A549 (cell line): ENCODE results near the gene GRIA1. TPM values are rescaled to one million over a fixed set of nuclear protein-coding genes. Genes with fewer than 3 reads are reported as not detected.

ENCODE experiments used
- ATAC-seq, 2 experiments: fragments of 200-7000 bp in 1 of 2; fragments of >200 bp in 1 of 2; cut with Nextera tagmentation in 1 of 2; cut with Tn5 transposase in 1 of 2; 3 replicates each; pipeline versions ENCODE4 v1.8.0 to v1.9.1; 2018 to 2020; ENCODE audit warnings: mild to moderate bottlenecking in 1 of 2, moderate library complexity in 1 of 2
- CTCF ChIA-PET: fragments of 300-600 bp; sonication (Branson Sonifier 250); formaldehyde crosslinking; extraction: SDS; loops from one replicate; lab custom pipeline; 2021; ENCODE audit warnings: antibody characterized with exemption, inconsistent platforms; lab: Yijun Ruan, JAX
- POLR2A ChIA-PET: fragments of 350-600 bp; formaldehyde crosslinking; extraction: SDS; loops from one replicate; lab custom pipeline; 2021; ENCODE audit warnings: antibody characterized with exemption, inconsistent platforms; lab: Yijun Ruan, JAX
- DNase-seq, 2 experiments: peaks; one replicate each; pipeline versions ENCODE4 v3.0.0 to v3.0.0-alpha.2; 2011 to 2016; ENCODE audit warnings: low read depth in 1 of 2, low spot score in 1 of 2
- FAIRE-seq: peaks from 2 replicates; lab custom pipeline; 2011; peaks lifted over from hg19 to GRCh38; lab: Jason Lieb, UNC
- H3K27ac ChIP-seq, 2 experiments: fragments of >200 bp; sonication (Bioruptor Twin); formaldehyde crosslinking; 3 replicates each; pipeline ENCODE4 v1.5.1; 2016 to 2017
- H3K4me1 ChIP-seq: fragments of >200 bp; sonication (Bioruptor Twin); formaldehyde crosslinking; 3 replicates; pipeline ENCODE4 v1.6.1; 2016
- H3K4me2 ChIP-seq: fragments of >200 bp; sonication (Bioruptor Twin); formaldehyde crosslinking; 3 replicates; pipeline ENCODE4 v1.6.1; 2016
- H3K4me3 ChIP-seq: fragments of >200 bp; sonication (Bioruptor Twin); formaldehyde crosslinking; 3 replicates; pipeline ENCODE4 v1.5.1; 2016
- H3K9me3 ChIP-seq: fragments of >200 bp; sonication (Bioruptor Twin); formaldehyde crosslinking; 3 replicates; pipeline ENCODE4 v1.6.1; 2016
- CBX8 ChIP-seq: fragments of 200-600 bp; sonication (generic); IDR thresholded peaks from 2 replicates; pipeline ENCODE4 v1.6.1; 2016
- CHD4 ChIP-seq: fragments of 200-600 bp; sonication (generic); IDR thresholded peaks from 2 replicates; pipeline ENCODE4 v1.6.1; 2016; ENCODE audit warnings: antibody characterized with exemption, mild to moderate bottlenecking, borderline replicate concordance
- EHF ChIP-seq: fragments of 250-450 bp; sonication (Bioruptor Pico); IDR thresholded peaks from 2 replicates; pipeline ENCODE4 v1.5.0; 2020; ENCODE audit warnings: mild to moderate bottlenecking
- FOSB ChIP-seq: fragments of 250-450 bp; sonication (Bioruptor Pico); IDR thresholded peaks from 2 replicates; pipeline ENCODE4 v1.5.0; 2020; ENCODE audit warnings: mild to moderate bottlenecking, moderate library complexity
- GATA3 ChIP-seq: IDR thresholded peaks from 2 replicates; pipeline ENCODE4 v1.6.1; 2012; ENCODE audit warnings: borderline replicate concordance
- HDAC2 ChIP-seq: fragments of 200-600 bp; sonication (generic); IDR thresholded peaks from 2 replicates; pipeline ENCODE4 v1.6.1; 2016
- HEYL ChIP-seq: fragments of 250-450 bp; sonication (Bioruptor Pico); IDR thresholded peaks from 2 replicates; pipeline ENCODE4 v1.8.0; 2021; ENCODE audit warnings: mild to moderate bottlenecking, moderate library complexity
- HOXA7 ChIP-seq: fragments of 250-450 bp; sonication (Bioruptor Pico); IDR thresholded peaks from 2 replicates; pipeline ENCODE4 v1.5.0; 2020; ENCODE audit warnings: mild to moderate bottlenecking, moderate library complexity
- HOXB5 ChIP-seq: fragments of 250-450 bp; sonication (Bioruptor Pico); IDR thresholded peaks from 2 replicates; pipeline ENCODE4 v1.5.0; 2020; ENCODE audit warnings: mild to moderate bottlenecking, moderate library complexity
- KDM5A ChIP-seq: fragments of 200-600 bp; sonication (generic); IDR thresholded peaks from 2 replicates; pipeline ENCODE4 v1.6.1; 2016; ENCODE audit warnings: antibody characterized with exemption, mild to moderate bottlenecking
- MYC ChIP-seq: IDR thresholded peaks from 2 replicates; pipeline ENCODE4 v1.6.1; 2012; ENCODE audit warnings: mild to moderate bottlenecking, inconsistent platforms, low read length, improper control_type of control experiment, borderline replicate concordance
- NFE2L2 ChIP-seq: fragments of 150-350 bp; conservative IDR thresholded peaks from 2 replicates; pipeline ENCODE4 v1.6.1; 2014; ENCODE audit warnings: low read length
- NR3C1 ChIP-seq: fragments of >200 bp; sonication (Bioruptor Twin); formaldehyde crosslinking; IDR thresholded peaks from 3 replicates; pipeline ENCODE4 v1.6.1; 2017
- POLR2AphosphoS2 ChIP-seq: conservative IDR thresholded peaks from 2 replicates; pipeline ENCODE4 v1.6.1; 2012; ENCODE audit warnings: low read length, improper control_type of control experiment, inconsistent platforms
- RARB ChIP-seq: fragments of 250-450 bp; sonication (Bioruptor Pico); IDR thresholded peaks from 2 replicates; pipeline ENCODE4 v1.8.0; 2021; ENCODE audit warnings: mild to moderate bottlenecking, moderate library complexity
- RNF2 ChIP-seq: fragments of 200-600 bp; sonication (generic); IDR thresholded peaks from 2 replicates; pipeline ENCODE4 v1.6.1; 2016; ENCODE audit warnings: low read depth, mild to moderate bottlenecking, antibody characterized with exemption, moderate library complexity, borderline replicate concordance
- SMC3 ChIP-seq: fragments of >200 bp; sonication (Bioruptor Twin); formaldehyde crosslinking; IDR thresholded peaks from 3 replicates; pipeline ENCODE4 v1.6.1; 2018; ENCODE audit warnings: inconsistent platforms
- SREBF2 ChIP-seq: fragments of 450-650 bp; IDR thresholded peaks from 2 replicates; pipeline ENCODE4 v1.6.1; 2014; ENCODE audit warnings: mild to moderate bottlenecking, moderate library complexity
- TFCP2L1 ChIP-seq: fragments of 250-450 bp; sonication (Bioruptor Pico); IDR thresholded peaks from 2 replicates; pipeline ENCODE4 v1.5.0; 2021; ENCODE audit warnings: mild to moderate bottlenecking
- TP53 ChIP-seq: fragments of 250-450 bp; sonication (Bioruptor Pico); IDR thresholded peaks from 2 replicates; pipeline ENCODE4 v1.5.0; 2021; ENCODE audit warnings: mild to moderate bottlenecking, moderate library complexity
- ZC3H11A ChIP-seq: fragments of 450-650 bp; IDR thresholded peaks from 2 replicates; pipeline ENCODE4 v1.6.1; 2014; ENCODE audit warnings: antibody characterized with exemption, mild to moderate bottlenecking
- ZSCAN20 ChIP-seq: fragments of 250-450 bp; sonication (Bioruptor Pico); IDR thresholded peaks from 2 replicates; pipeline ENCODE4 v1.8.0; 2022; ENCODE audit warnings: mild to moderate bottlenecking, moderate library complexity
- WGBS: methylation state at CpG from one replicate; pipeline ENCODE4 v1.1.6; 2017; ENCODE audit errors: missing lambda C conversion rate; 5-methylcytosine and 5-hydroxymethylcytosine counted together
- polyA plus RNA-seq, 4 experiments: library from polyadenylated mRNA; depleted of rRNA in 3 of 4; stranded (reverse); fragments of >200 nt; fragmentation: RNase III in 1 of 4; extraction: RNeasy Plus Mini Kit Qiagen cat#74134 plus additional on column Dnase treatment in 1 of 4; gene quantifications; 2 replicates in 3 of 4; 3 replicates in 1 of 4; pipeline ENCODE4 v1.2.3, GENCODE V29; 2011 to 2017
- TF ChIP-seq, protein P1 (sequence below): fragments of 150-350 bp; IDR thresholded peaks from 2 replicates; pipeline ENCODE4 v1.6.1; 2014; ENCODE audit warnings: low read depth, mild to moderate bottlenecking, low read length
- TF ChIP-seq, protein P2 (sequence below): IDR thresholded peaks from 2 replicates; pipeline ENCODE4 v1.6.1; 2012
- TF ChIP-seq, protein P3 (sequence below): fragments of 250-450 bp; sonication (Bioruptor Pico); IDR thresholded peaks from 2 replicates; pipeline ENCODE4 v1.5.0; 2021; ENCODE audit warnings: mild to moderate bottlenecking, moderate library complexity, borderline replicate concordance
- TF ChIP-seq, protein P4 (sequence below): fragments of 450-650 bp; IDR thresholded peaks from 2 replicates; pipeline ENCODE4 v1.6.1; 2014; ENCODE audit warnings: antibody characterized with exemption
- TF ChIP-seq, protein P5 (sequence below): fragments of 200-600 bp; sonication (generic); IDR thresholded peaks from 2 replicates; pipeline ENCODE4 v1.6.1; 2016; ENCODE audit warnings: antibody characterized with exemption, mild to moderate bottlenecking, moderate library complexity

Gene GRIA1
- polyA plus RNA-seq, 2 of the 4 experiments (the other 2 are of a cell fraction) = not detected

DNA sequence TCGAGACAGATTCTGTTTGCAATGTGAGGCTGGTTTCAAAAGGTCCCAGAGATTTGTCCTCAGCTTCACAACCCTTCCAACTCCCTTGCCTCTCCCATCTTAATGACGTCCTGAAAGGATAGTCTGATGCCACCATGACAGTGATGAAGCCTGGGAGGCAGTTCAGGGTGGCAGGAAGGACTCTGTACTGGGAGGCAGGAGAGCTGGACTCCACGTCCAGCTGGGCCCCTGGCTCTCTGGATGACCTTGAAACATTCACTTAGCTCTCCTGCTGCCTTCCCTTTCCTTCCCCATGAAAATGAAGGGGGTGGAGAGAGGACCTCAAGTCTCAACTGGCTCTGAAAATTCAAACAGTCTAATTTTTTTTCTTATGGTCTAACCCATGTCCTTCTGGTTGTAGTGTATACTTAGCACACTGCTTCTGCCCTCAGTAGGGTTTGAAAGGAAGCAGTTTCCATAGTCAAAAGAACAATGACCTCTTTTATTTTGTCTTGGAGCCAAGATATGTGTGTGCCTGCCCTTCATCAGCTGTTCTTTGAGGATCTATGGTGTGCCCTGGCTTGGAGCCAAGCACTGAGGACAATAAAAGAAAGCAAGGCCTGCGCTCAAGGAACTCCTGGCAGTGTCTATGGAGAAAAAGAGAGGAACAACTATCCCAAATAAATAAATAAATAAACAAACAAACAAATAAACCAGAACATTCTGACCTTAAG lies 188.3 kb downstream of the GRIA1 start:
- DNase-seq (no peak), FAIRE-seq (no peak), ATAC-seq (no peak)
- CTCF ChIA-PET = no interaction called here
- 0% methylated on average over 4 of the region's 4 CpGs for WGBS
- no peaks in the 10 kb centered on the region for H3K9me3 ChIP-seq
- no peak overlapping the region for H3K27ac ChIP-seq
- no peak overlapping the region for H3K4me2 ChIP-seq
- POLR2A ChIA-PET = no interaction called here
- H3K4me1 ChIP-seq = no peaks in the 10 kb centered on the region
- TF ChIP-seq POLR2AphosphoS2 = no peak
- no peak for TF ChIP-seq CBX8
- TF ChIP-seq FOSB (CRISPR knock-in tag) = no peak
- TF ChIP-seq RNF2 = no peak
- TF ChIP-seq, protein P1, sequence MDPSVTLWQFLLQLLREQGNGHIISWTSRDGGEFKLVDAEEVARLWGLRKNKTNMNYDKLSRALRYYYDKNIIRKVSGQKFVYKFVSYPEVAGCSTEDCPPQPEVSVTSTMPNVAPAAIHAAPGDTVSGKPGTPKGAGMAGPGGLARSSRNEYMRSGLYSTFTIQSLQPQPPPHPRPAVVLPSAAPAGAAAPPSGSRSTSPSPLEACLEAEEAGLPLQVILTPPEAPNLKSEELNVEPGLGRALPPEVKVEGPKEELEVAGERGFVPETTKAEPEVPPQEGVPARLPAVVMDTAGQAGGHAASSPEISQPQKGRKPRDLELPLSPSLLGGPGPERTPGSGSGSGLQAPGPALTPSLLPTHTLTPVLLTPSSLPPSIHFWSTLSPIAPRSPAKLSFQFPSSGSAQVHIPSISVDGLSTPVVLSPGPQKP = no peak
- TF ChIP-seq NR3C1 = no peak
- TF ChIP-seq RARB = no peak
- no peak for TF ChIP-seq MYC
- TF ChIP-seq, protein P2, sequence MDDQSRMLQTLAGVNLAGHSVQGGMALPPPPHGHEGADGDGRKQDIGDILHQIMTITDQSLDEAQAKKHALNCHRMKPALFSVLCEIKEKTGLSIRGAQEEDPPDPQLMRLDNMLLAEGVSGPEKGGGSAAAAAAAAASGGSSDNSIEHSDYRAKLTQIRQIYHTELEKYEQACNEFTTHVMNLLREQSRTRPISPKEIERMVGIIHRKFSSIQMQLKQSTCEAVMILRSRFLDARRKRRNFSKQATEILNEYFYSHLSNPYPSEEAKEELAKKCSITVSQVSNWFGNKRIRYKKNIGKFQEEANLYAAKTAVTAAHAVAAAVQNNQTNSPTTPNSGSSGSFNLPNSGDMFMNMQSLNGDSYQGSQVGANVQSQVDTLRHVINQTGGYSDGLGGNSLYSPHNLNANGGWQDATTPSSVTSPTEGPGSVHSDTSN = no peak
- no peak for TF ChIP-seq SMC3
- H3K4me3 ChIP-seq = no peak overlapping the region

DNA sequence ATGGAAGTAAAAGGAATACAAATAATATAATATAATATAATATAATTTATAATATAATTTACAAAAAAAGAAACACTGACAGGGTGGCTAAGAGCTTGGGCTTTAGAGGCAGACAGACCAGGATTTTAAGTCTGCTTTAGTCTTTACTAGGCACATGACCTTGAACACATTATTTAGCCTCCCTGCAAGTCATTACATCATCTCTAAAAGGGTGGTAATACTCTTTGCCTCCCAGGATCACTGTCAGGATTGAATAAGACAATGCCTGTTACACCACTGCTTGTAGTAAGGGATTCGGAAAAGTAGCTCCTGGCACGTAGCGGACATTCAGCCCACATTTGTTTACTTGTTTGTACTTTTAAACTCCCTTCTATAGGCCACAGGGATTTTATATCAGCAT lies 199.8 kb downstream of the GRIA1 start:
- FAIRE-seq = no peak
- Histone ChIP-seq H3K4me3 (no peak overlapping the region), H3K27ac (no peak overlapping the region), H3K4me2 (no peak overlapping the region), H3K4me1 (no peaks in the 10 kb centered on the region), H3K9me3 (no peaks in the 10 kb centered on the region)
- no peak for ATAC-seq
- DNase-seq = no peak
- POLR2A ChIA-PET = no interaction called here
- CTCF ChIA-PET = no interaction called here
- whole genome bisulfite sequencing = 39% methylated on average over 3 of the region's 3 CpGs
- TF ChIP-seq SREBF2 (no peak), KDM5A (no peak), ZSCAN20 (CRISPR knock-in tag) (no peak), TP53 (no peak), TFCP2L1 (CRISPR knock-in tag) (no peak), GATA3 (no peak), EHF (no peak), CBX8 (no peak), HDAC2 (no peak), ZC3H11A (no peak), HEYL (CRISPR knock-in tag) (no peak), NFE2L2 (no peak), HOXB5 (CRISPR knock-in tag) (no peak), HOXA7 (CRISPR knock-in tag) (no peak), NR3C1 (no peak), POLR2AphosphoS2 (no peak), CHD4 (no peak)
- TF ChIP-seq, protein P3, sequence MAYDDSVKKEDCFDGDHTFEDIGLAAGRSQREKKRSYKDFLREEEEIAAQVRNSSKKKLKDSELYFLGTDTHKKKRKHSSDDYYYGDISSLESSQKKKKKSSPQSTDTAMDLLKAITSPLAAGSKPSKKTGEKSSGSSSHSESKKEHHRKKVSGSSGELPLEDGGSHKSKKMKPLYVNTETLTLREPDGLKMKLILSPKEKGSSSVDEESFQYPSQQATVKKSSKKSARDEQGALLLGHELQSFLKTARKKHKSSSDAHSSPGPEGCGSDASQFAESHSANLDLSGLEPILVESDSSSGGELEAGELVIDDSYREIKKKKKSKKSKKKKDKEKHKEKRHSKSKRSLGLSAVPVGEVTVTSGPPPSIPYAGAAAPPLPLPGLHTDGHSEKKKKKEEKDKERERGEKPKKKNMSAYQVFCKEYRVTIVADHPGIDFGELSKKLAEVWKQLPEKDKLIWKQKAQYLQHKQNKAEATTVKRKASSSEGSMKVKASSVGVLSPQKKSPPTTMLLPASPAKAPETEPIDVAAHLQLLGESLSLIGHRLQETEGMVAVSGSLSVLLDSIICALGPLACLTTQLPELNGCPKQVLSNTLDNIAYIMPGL (CRISPR knock-in tag) = no peak
- TF ChIP-seq, protein P4, sequence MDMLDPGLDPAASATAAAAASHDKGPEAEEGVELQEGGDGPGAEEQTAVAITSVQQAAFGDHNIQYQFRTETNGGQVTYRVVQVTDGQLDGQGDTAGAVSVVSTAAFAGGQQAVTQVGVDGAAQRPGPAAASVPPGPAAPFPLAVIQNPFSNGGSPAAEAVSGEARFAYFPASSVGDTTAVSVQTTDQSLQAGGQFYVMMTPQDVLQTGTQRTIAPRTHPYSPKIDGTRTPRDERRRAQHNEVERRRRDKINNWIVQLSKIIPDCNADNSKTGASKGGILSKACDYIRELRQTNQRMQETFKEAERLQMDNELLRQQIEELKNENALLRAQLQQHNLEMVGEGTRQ = no peak
- TF ChIP-seq, protein P5, sequence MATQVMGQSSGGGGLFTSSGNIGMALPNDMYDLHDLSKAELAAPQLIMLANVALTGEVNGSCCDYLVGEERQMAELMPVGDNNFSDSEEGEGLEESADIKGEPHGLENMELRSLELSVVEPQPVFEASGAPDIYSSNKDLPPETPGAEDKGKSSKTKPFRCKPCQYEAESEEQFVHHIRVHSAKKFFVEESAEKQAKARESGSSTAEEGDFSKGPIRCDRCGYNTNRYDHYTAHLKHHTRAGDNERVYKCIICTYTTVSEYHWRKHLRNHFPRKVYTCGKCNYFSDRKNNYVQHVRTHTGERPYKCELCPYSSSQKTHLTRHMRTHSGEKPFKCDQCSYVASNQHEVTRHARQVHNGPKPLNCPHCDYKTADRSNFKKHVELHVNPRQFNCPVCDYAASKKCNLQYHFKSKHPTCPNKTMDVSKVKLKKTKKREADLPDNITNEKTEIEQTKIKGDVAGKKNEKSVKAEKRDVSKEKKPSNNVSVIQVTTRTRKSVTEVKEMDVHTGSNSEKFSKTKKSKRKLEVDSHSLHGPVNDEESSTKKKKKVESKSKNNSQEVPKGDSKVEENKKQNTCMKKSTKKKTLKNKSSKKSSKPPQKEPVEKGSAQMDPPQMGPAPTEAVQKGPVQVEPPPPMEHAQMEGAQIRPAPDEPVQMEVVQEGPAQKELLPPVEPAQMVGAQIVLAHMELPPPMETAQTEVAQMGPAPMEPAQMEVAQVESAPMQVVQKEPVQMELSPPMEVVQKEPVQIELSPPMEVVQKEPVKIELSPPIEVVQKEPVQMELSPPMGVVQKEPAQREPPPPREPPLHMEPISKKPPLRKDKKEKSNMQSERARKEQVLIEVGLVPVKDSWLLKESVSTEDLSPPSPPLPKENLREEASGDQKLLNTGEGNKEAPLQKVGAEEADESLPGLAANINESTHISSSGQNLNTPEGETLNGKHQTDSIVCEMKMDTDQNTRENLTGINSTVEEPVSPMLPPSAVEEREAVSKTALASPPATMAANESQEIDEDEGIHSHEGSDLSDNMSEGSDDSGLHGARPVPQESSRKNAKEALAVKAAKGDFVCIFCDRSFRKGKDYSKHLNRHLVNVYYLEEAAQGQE = no peak
